GM21786 (cell line): ENCODE results near the gene ABCA1.

ENCODE experiments used
- ATAC-seq: cut with Tn5 transposase; IDR thresholded peaks from one replicate; pipeline ENCODE4 v1.9.1; 2021; ENCODE audit not compliant: unreplicated experiment

ABCA1 gene

DNA sequence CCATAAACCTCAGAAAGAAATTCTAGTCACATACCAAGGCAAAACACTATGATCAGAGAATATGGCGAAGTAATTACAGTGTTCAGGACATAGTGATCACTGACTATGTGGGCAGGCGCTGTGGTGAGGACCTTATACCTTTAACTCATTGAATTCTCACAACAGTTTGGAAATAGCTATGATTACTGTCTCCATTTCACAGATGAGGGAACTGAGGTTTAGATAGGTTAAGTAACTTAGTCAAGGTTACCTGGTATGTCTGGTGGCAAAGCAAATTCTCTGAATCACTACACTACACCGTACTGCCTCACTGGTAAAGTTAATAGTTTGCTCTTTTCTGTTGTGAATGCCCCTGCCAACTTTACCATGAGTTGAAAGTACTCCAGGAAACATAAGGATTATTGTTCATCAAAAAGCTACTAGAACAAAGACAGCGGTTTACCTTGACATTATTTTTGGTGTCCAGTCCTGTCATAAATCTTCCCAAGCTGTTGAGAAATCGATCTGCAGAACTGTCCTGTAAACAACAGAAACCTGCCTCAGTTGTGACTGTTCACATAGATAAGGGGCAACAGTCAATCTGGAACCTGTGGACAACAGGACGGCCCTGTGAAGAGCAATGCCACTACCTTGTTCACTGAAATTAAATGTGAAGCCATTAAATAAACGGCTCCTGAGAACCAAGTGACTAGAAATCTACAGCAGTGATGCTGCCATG, 127.7 kb downstream of the ABCA1 start:
- ATAC-seq: no peak

DNA sequence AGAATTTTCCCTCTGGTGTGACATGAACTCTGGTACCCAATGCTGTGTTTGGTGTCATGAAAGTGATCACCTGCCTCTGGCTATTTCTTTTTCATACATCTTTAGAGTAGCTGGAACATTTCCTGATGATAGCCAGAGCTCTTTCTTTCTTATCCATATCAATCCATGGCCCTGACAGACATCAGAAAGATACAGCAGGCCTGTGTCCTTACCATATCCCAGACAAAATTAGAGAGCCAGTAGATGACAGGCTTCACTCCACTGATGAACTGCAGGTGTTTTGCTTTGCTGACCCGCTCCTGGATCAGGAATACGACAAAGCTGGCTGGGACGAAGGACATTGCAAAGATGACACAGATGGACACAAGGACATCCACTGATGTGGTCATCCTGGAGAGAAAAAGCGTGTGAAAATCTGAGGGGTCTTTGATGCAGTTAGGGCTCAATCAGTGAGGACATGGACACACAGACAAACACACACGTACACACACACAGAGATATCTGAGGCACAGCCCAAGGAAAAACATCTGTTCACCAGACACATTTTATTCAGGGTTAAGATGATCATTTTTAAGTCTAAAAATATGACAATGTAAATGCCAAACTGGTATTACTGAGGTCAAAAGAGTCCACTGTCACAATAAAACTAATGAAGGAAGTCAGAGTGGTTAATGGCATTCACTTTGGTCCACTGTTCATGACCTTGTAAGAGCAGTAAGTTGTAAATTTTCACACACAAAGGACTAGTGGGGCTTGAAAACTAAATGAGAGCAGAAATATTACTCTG, 129.6 kb downstream of the ABCA1 start:
- no peak for ATAC-seq

DNA sequence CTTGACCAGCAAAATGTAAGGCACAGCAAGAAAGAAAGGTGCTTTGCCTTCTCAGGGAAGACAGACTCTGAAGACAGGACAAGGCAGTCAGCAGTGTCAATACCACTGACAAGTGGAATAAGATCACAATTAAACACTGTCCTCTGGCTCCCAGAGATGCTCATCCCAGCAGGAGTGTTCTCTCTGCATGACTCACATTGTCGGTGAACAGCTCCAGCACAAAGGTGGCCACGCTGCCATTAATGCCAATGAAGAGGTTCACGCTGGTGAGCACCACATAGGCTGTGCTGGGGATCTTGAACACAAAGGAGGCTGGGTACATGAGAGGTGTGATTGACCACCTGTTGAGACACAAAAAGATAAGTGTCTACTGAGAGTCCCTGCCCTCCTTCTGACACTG, 132.1 kb downstream of the ABCA1 start:
- ATAC-seq: no peak

DNA sequence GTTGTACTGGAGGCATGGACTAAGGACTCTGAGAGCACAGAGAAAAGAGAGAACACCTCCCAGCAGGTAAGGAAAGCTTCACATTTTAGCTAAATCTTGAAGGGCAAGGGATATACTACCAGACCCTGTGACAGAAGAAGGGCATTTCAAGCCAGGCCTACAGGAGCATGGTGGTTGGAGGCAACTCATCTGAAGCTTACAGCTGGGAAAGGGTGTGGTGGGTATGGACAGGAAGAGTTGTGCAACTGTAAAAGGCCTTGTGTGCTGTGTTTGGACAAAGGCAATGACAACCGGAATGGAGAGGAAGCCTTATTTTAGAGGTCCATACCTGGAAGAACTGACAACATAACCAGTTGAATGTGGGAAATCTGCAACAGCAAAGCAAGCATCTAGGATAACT, 132.9 kb downstream of the ABCA1 start:
- ATAC-seq: no peak

DNA sequence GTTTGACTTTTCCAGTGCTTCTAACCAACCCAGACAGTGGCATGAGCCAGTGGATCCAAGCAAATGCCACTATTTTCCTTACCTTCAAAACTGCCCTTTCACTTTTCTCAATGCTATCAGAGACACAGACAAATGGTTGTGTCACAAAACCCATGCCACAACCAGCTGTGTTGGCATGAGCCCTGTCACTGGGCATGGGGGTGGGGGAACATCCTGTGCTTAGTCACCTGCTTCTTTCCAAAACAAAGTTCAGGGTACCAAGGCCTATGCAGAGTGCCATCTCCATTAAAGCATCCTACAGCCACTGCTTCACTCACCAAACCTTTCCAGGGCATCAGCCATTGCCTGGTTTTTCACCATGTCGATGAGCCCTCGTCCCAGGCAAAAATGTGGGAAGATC, 133.9 kb downstream of the ABCA1 start:
- ATAC-seq: no peak

DNA sequence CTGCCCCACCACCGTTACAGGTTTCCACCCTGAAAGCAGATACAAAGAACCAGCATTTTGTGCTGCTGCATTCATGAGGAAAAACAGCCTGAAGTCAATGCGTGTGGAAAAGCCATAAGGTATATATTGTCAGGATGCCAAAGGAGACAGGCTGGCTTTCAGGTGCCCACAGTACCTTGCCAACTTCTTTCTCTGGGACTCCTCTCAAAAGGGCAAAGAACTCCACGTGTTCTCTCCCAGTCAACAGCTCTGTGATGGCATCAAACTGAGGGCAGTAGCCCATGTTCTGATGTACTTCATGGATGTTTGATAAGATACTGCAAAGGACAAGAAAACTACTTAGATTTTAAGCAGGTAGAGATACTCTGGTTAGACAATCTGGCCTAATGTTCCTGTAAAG, 139.7 kb downstream of the ABCA1 start:
- no peak for ATAC-seq

DNA sequence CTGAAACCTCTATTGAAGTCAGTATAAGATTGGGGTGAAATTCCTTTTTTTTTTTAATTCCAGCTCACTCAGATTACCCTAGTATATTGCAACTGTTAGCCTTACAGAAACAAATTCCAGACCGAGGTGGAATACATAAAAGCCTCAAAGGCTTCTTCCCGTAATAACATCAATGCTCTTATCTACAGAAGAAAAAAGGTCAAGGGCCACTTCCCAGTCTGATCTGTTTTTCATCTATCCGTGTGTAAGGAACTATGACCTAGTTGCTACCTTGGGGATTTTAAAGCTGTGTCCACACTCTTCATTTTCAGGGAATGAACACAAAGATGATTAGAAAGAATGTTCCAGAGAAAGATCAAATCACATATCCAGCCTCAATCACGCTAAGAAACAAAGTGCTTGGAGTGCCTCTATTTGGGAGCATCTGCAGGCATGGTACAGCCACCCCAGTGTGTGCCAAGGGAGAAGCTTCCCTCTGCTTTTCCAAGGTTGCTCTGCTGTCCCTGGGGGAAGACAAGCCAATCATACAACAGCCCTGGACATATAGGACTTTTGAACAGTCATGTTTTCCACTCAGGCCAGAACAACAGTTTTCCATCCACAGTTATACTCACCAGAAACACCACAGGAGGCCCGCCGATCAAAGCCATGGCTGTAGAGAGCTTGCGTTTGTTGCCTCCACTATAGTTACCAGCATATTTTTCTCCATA, 140.5 kb downstream of the ABCA1 start:
- no peak for ATAC-seq

DNA sequence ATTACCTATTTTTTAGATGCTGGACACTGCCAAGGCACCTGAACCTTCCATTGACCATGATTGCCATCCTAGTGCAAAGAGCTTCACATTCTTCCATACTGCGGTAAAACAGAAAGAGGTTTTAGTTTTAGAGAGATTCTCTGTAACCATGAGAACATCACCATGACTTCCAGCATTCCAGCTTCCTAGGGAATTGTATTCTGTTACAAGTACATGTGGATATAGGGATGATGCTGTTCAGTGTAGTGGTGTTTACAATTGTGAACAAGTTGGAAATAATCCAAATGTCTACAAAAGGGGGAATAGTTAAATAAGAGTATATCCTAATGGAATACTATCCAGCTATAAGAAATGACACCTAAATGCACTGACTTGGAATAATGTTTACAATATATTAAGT, 141.7 kb downstream of the ABCA1 start:
- ATAC-seq: no peak

DNA sequence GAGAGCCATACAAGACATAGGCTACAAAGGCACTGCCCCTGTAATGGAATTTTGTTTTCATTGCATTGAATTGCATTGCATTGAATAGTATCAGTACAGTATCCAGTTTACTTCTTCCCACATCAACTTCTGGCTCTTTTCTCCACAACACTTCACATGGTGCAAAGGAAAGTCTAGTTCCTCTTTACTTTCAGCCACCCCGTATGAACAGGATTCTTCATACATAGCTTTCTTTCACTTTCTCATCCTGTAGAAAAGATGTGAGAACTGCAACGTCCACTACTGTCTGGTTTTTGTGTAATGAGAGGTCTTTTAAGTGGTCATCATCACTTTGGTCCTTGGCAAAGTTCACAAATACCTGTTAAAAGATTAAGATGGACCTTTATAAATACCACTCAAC, 143.9 kb downstream of the ABCA1 start:
- peak; percentile 88 for ATAC-seq

DNA sequence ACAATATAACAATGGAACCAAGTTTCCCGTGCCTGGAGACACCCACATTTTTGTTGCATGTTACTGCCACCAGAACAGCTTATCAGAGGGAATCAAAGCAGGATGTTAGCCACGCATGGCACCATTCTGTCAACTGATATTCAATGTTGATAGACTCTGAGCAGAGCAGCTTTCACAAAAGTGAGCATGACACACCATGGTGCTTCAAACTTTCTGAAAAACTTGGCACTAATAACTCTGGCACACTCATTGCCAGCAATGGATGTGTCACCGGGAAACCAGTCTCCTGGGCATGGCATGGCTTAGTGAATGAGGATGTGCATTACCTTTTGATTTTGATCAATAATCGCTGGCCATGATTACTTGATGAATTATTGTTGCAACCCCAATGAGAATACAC, 144.4 kb downstream of the ABCA1 start:
- ATAC-seq: no peak

DNA sequence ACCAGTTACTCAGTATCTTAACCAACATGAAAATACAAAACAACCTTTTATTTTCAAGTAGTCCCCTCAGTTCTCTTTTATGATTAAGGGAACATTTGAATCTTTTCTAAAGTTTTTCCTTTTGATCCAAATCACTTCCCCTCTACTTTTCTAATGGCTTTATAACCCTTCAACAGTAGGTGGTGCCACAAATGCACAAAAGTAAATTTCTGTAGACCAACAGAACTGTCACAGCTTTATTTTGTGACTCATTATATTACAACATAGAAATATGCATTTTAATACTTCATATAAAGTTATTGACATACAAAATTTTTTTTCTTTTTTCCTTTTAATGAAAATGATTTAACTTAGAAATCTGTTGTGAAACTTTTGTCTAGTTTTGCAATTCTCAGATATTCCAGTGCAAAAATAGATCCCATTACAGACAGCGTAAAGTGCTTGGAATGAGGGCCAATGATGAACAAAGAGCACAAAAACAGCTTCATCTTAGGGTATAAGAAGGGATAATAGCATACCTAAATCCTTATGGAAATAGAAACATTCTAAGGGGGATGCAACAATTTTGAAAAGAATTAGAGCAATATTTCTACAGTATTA, 147.1 kb downstream of the ABCA1 start:
- ATAC-seq: peak; percentile 39

DNA sequence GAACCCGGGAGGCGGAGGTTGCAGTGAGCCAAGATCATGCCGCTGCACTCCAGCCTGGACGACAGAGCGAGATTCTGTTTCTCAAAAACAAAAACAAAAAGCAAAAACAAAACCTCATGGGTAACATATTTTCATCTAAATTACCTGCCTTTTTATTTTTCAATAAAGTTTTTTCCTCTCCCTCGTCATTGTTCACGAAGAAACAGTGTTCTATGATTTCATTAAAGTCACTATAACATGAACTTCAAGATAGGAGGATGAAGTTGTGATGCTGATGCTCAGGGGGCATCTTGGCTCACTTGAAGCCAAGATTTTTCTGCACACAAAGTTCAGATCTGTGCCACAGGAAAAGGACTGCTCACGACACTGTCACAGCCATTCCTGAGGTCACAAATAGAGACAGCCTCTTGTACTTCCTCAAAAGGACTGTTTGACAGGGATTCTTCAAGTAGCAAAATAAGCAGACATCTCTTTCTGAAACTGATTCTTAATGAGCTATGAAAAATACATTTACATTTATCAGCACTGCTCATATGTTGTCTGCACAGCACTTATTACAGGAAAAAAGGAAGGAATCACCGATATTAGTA, 147.9 kb downstream of the ABCA1 start:
- no peak for ATAC-seq

DNA sequence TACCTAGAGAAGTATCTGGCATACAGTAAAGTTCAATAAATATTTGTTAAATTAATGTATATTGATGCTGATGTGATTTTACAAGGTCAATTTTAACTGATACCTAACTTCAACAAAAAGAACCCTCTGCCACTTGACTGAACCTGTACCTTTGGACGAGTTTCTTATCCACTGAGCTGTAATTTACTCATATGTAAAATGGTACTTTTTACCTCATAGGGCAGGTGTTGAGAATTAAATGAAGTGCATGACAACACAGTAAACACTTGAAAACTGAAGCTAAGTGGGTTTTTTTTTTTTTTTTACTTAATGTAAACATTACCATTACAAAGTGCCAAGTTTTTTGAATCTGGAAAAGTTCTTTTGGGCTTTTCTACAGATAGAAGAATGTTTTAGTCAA, 148.6 kb downstream of the ABCA1 start:
- no peak for ATAC-seq

DNA sequence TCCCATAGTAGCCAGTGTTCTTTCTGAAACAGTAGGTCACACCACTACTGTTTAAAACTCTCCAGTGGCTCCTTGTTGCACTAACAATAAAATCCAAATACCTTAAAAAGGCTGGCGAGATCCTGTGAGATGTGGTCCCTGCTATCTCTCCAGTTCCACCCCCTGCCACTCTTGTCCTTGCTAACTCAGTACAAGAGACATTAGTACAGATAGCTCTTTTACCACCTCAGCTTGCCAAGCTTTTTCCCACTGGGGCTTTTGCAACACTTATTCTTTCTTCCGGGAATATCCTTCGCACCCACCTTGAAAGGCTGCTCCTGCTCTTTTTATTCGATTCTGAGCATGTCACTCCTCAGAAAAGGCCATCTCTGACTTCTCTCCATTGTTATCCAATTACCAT, 149.2 kb downstream of the ABCA1 start:
- no peak for ATAC-seq

DNA sequence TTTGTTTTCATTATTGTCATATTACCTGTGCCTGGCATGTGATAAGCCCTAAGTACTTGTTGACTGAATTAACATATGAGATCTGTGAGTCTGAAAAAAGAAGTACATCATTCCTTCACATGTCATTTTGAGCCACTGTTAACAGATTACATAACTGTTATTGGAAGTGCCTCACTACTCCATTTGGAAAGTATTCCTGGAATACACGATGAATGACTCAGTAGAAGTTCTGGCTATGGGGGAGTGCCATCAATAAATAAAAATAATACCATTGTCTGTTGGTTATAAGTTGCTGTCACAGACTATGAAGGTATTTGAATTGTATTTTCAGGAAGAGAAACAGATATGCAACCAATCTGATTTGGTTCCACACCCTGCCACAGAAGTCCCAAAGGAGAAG, 151.2 kb downstream of the ABCA1 start:
- ATAC-seq: no peak

DNA sequence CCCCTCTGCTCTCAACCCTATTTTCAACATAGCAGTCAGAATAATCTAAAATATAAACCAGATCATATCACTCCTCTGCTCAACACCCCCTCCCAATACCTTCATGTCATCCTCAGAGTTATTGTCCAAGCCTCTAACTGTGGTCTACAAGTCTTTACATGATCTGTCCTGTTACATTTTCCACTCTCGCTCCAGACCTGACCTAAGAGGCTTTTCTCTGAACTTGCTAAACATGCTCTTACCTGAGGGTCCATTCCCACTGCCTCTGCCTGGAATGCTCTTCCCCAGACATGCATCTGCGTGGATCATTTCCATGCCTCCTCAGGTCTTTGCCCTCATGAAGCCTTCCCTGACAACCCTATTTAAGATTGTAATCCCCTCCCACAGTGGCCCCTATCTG, 152.0 kb downstream of the ABCA1 start:
- ATAC-seq: no peak

DNA sequence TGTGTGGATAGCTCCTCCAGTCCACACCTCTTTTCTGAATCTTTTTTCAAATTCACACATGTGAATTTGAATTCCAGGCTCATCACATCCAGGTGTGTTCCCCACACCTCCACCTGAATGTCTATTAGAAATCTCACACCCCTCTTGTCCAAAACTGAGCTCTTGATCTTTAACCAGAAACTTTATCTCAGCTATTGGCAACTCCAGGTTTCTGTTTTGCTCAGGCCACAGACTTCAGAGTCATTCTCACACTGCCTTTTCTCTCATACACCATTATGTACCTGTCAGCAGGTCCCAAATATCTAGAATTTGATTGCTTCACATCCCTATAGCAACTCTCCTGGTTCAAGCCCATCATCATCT, 152.4 kb downstream of the ABCA1 start:
- peak; percentile 67 for ATAC-seq

DNA sequence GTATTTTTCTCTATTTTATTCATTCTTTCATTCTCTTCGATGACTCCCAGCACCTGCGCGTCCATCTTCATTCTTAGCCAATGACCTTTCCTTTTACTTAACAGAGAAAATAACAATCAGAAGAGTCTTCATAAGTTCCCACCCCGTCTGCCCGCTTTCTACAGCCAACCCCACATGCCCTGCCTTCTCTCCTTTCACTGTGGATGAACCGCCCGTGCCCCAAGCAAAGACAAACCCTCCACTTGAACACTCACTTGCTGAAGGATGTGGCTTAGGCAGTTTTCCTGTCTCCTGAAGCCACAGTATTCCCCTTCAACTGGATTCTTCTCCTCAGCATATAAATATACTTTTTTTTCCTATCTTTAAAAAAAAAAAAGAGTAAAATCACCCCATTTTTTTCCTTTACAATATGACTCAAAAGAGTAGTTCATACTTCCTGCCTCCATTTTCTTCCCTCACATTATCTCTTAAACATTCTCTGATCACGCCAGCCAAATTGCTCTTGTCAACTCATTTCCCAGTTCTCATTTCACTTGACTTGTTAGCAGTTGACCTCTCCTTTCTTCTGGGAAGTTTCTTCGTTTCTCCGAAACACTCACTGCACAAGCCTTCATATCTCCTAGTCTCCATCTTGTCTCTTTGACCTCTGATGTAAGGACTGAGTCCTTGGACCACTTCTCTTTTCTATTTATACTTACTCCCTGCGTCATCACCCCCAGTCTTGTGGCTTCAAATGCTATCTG, 153.0 kb downstream of the ABCA1 start:
- ATAC-seq: peak; percentile 91

DNA sequence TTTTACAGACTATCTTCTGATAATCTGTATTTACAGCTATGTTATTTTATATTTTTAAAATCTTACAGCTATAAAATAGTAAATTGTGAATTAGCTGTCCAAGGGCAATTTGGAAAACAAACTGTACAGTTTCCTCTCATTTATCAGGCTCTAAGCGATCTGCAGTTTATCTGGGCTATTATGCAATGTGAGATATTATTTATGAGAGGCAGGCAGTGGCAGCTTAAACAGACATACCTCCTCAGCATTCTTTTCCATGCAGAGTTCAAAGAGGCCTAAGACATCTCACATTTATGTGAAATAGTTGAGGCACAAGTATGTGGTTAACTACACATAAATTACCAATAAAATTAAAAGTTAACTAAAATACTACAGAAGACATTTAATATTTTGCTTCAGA, 153.8 kb downstream of the ABCA1 start:
- ATAC-seq: no peak

DNA sequence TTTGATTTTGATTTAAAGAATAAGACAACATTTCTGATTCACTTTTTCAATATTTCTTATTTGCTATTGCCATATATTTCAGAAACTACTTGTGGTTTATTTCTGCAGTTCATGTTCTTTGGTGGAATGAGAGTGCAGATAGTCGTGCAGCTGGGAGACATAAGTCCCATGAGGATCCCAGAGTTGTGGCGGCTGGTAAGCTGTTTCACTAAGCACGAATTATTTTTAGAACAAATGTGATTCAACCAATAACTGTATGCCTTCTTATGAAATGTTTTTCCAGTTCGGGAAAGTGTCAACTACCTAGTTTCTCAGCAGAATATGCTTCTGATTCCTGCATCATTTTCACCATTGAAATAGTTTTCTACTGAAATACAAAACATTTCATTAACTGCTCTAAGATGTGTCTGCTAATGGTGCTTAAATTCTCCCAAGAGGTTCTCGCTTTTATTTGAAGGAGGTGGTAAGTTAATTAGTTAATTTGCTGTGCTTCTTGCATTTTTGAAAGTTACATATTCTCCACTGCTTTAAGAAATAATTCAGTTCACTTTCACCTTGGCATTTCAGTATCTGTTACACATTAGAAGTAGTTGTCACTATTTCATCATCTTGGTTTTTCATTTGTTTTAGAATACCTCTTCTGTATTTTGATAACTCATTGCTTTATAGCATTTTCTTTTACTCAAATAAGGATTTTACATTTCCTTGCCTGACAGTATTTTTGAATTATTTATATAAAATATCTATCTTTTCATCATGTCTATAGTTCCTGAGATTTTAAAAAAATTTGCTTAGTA, 155.0 kb downstream of the ABCA1 start:
- ATAC-seq: peak; percentile 26
